AG08396 (cell line): ENCODE measurements around the gene BEX2.
A peak's percentile ranks its signal among the peaks of the same experiment; 100 is the strongest.
"Not testable (repeated sequence)": the region's sequence is repeated elsewhere in the genome, so short reads cannot be mapped to it uniquely, and the experiment has no call there.

Source experiments
- DNase-seq: peaks from one replicate; pipeline ENCODE4 v3.0.0; 2012; ENCODE audit warnings: low spot score, mixed read lengths

Gene BEX2

DNA sequence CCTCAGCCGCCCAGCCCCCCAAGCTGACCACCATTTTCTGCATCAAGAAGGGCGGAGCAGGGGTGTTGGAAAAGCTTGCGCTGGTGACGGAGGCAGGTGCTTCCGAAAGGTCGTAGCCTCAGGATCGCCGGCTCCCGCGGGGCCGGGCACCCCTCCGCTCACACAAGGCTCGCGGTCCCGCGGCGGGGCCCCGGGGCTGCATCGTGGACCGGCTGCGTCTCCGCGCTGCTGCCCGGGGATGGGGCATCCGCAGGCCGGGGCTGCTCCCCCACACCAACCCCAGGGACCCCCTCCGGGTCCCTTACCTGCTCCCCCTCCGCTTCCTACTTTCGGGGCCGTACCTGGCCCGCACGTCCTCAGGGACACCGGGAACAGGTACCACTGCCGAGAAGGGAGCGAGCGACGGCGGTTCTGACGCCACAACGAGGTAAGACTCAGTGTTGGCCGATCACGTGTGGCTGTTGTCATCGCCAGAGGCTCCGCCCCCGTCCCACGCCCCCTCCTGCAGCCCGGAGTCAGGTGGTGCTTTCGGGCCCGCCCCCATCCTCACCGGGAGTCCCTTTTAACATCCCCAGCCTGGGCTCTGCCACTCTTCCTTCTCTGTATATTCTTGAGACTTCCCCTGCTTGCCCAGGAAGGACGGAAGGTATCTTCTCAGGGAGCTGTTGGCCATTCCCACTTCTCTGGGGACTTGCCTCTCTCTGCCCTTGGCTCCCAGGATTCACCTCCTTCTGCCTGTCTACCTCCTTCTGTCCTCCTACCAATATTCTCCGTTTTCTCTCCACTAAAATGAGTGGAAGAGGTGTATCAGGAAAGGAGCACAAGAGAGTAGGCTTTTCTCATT, at the start of gene BEX2:
Gene BEX2 (minus strand): TSS at position 436 of the 844 bp plus-strand sequence. CDS start 1,014 bp downstream, outside the sequence.
- peak; percentile 31 for DNase-seq

DNA sequence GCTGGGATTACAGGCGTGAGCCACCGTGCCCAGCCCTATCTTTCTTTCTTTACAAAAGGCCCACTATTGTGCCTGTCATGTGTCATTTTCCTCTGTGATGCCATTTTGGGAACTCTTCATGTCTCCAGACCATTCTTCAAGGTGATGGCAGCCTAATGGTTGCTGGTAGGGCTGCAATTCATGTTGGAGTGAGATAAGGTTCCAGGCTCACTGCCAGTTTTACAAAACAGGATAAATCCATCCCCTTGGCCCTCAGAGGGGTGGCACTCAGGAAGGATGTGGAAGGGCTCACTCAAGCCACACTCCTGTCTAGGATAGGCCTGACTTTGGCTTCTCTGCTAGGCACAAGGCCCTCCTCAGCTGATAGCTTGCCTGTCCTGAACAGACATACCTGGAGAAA, 49.3 kb upstream of the BEX2 start:
- no peak for DNase-seq

DNA sequence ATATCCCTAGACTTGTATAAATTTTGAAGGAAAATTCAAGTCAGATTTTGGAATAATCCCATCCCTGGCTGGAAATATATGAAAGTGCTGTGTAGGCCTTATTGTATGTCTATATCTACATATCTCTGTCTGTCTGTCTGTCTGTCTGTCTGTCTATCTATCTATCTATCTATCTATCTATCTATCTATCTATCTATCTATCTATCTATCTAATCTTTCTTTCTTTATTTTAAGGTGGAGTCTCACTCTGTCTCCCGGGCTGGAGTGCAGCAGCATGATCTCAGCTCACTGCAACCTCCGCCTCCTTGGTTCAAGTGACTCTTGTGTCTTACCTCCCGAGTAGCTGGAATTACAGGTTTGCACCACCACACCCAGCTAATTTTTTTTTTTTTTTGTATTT, 48.8 kb upstream of the BEX2 start:
- not testable (repeated sequence) for DNase-seq

DNA sequence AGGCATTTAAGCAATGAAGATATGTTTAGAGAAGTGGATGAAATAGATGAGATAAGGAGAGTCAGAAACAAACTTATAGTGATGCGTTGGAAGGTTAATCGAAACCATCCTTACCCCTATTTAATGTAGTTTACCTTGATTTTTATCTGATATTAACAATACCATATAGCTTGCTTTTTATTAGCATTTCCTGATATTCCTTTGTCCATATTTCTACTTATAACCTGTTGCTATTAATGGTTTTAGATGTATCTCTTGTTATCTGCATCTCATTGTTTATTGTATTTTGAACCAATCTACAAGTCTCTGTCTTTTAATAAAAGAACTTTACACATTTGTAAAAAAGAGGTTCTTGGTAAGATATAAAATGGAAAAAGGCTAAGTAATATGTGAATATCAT, 47.1 kb upstream of the BEX2 start:
- DNase-seq, result no peak

DNA sequence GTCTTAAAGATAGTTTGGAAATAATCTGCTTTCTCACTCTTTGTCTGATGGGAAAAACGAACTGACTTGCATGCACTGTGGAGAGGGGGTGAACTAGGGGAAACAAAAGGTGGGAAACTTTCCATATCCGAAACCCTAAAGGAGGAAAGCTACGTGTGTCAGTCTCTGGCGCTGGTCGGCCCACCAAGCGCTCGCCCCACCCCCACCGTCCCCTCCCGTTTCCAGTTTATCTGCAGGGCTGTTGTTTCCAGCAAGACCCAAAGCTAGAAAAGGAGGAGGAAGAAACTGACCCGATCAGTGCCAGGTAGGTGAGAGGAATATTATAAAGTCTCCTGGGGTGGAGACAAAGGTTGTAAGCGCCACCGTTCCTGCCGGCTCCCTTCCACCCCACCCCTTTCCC, 46.1 kb upstream of the BEX2 start:
- DNase-seq, result no peak

DNA sequence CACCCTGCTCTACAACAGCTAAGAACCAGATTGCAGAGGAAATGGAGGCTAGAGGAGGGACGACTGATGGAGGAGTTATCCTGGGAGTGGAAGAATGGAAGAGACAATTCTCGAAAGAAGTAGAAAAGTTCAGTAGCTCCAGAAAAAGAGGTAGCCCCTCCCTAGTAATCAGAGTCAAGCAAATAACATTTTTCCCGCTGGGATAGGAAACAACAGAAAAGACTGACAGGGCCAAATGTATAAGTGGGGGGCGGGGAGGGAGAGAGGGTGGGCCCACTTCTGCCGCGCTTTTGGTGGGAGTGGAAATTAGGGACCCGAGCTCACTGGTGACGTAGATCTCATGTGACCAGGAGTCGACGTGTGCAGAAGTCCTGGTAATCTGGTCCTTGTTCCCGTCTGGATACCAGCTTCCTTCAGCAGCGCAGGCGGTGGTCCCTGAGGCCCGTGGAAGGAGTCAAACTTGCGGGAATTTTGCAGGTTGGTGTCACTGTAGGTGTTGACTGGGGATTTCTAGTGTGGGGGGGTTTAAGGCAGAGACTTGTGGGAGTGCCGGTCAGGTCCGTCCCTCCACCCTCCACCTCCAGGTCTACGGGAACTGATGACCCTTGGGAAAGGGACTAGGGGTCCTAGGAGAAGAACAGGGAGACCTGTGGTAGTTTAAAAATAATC, 45.5 kb upstream of the BEX2 start, which contains the start of gene TCEAL9:
Gene TCEAL9 (plus strand): TSS at position 377 of the 669 bp plus-strand sequence. CDS start 1,179 bp downstream, outside the sequence.
- DNase-seq, result peak; percentile 58

DNA sequence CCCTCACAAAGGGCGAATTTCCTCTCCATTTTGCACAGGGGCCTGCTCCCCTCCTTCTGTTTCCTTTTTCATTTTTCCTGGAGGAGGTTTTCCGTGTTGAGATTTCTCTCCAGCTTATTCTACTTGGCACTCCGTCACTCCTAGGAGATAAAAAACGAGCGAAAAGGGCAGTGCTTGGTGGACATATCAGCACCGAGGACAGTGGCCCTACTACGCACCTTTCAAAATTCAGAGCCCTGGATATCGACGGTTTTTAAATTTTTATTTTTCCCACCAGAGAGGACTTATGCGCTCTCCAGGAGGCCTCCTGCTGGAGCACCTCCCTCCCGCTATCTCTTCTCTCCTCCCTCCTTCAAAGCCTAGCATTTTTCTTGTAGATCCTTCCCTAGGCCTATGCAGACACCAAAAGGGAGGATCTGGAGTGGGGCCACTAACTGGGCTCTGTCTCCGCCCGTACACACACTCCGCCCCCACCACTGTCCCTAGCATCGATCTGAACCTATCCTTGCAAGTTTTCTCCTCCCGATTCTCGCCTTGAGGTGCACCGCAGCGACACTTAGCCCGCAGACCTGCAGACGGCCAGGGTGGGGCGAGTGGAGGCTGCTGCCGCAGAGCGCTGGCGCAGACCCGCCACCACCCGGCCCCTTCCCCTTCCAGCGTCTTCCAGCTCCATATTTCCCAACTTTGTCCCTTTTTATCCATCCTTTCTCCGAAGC, 37.0 kb upstream of the BEX2 start:
- no peak for DNase-seq

DNA sequence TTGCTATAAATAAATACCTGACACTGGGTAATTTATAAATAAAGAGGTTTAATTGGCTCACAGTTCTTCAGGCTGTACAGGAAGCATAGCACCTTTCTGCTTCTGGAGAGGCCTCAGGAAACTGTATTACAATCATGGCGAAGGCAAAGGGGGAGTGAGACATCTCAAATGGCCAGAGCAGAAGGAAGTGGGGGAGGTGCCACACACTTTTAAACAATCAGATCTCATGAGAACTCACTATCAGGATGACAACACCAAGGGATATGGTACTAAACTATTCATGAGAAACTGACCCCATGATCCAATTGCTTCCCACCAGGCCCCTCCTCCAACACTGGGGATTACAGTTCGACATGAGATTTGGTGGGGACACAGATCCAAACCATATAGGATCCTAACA, 33.8 kb upstream of the BEX2 start:
- no peak for DNase-seq

DNA sequence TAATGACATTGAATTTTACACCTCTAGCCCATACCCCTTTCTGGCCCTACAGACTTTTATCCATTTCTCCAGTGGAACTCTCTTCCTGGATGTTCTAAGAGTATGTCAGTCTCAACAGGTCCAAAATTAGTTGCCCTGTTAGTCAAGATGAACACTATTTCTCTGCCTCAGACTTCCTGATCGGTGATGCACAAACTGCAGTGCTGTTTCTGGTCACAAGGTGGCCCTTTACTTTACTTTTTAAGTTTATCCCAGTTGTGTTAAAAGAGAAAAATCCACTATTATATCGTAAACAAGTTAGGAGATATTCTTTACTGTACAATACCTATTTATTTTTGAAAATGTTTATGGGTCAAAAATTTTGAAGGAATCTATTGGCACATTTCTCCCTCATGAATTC, 32.3 kb upstream of the BEX2 start:
- DNase-seq, result peak; percentile 55

DNA sequence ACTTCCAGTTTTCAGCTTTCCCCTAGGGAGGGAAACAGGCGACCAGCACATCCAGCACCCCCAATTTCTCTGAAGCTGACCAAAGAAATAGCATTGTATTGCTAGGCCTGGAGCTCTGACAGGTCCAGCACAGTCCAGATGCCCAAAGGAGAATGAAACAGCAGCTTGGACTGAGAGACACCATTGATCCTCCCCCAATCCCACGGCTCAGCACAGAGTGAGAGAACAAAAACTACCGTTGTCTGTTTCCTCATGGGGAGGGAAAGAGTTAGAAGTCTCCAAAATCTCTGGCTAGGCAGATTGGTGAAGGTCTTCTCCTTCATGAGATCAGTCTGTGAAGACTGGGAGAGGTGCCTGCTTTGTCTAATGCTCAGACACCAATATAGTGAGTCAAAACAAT, 27.9 kb upstream of the BEX2 start:
- DNase-seq, result no peak

DNA sequence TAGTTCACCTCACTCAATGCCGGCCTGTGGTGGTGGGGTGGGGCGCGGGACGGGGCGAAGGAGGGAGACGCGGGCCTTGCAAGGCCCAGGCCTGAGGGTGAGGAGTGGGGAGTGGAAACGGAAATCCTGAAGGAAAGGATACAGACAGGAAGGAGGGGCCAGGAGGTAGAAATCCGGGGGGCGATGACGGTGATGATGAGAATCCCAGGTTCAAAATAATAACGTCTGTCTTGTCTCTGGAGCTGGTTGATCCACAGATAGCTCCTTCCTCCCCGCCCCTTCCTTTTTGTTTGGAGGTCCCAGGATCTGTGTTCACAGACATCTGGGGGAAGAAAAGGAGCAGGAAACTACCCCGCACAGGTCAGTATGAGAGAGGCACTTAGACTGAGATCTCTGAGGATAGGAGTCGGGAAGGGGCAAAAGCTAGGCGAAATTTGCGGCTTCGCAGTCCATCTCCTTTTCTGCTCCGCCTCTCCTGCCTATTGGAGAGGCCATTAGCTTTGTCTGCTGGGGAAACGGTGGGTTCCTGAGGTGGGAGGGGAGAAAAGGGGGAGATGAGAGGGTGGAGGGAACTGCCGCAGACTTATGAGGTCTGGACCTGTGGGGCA, 20.0 kb upstream of the BEX2 start:
- no peak for DNase-seq

DNA sequence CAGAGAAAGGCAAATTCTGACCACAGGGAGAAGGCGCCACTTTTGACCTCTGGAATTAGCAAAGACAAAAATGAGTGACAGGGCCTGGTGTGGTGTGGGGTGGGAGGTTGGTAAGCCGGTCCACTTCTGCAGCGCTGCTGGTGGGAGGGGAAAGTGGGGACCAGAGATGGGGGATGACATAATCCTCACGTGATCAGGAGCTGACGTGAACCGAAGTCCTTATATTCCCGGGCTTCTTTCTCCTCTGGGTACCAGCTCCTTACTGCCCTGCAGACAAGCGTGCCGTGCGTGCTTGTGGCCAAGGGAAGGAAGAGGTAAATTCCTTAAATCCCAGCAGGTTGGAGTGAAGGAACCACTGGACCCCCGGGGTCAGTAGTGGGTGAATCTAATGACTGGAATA, 19.2 kb upstream of the BEX2 start, which contains the start of gene TCEAL7:
Gene TCEAL7 (plus strand): TSS at position 249 of the 400 bp plus-strand sequence. CDS start 1,165 bp downstream, outside the sequence.
- DNase-seq, result no peak

DNA sequence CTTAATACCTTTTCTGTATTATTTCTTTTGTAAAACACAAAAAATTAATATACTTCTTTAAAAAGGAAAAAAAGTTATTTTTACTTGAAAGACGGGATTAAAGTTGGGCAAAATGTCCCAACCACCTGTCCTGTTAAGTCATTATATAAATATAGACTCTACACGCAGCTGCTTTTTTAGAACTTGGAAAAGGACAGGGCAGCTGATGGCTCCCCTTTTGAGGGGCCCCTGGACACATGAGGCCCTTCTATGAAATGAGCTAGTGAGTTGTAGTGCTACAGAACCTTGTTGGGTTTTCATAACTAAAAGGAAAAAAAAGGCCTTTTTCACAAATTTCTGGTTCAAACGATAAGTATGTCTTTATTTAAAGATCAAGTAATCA, 600 bp upstream of the BEX2 start:
- no peak for DNase-seq

DNA sequence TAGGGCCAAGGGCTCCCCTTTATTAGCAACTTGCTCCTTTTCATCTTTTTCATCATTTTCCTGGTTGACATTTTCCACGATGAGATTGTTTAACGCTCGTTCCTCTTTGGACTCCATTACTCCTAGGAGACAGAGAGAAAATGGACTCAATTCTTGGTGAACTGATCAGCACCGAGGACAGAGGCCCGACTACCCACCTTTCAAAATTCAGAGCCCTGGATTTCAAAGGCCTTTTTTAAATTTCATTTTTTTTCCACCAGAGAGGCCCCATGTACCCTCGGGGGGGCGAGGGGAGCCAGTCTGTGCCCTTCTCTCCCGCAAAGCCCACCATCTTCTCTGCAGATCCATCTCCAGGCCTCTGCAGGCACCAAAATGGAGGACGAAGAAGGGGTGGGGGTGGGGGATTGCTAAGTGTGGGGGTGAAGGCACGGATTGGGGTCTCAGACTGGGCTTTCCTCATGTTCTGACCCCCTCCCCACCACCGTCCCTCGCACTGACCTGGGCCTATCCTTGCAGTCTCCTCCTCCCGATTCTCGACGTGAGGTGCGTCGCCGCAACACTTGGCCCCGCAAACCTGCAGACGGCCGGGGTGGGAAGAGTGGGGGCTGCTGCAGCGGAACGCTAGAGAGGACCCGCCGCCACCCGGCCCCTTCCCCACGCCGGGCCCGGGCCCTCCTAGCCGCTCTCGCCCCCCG, 783 bp downstream of the BEX2 start:
- DNase-seq, result no peak

DNA sequence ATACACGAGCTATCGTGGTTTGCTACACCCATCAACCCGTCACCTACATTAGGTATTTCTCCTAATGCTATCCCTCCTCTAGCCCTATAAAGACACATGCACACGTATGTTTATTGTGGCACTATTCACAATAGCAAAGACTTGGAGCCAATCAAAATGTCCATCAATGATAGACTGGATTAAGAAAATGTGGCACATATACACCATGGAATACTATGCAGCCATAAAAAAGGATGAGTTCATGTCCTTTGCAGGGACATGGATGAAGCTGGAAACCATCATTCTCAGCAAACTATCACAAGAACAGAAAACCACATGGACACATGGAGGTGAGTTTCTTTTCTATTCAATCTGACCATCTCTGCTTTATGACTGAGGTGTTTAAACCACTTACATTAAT, 5.1 kb downstream of the BEX2 start:
- DNase-seq, result not testable (repeated sequence)

DNA sequence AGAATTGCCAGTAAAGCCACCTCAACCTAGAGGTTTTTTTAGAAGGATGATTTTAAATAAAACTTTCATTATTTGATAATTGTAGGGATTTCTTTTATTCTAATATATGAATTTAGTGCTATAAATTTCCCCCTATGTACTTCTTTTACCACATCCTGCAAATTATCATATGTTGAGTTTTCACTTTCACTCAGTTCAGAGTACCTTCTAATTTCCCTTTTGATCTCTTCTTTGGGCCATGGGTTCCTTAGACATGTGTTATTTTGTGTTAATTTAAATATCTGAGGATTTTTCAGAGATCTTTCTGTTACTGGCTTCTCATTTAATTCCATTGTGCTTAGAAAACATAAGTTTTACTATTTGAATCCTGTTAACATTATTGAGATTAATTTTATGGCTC, 6.1 kb downstream of the BEX2 start:
- DNase-seq, result no peak

DNA sequence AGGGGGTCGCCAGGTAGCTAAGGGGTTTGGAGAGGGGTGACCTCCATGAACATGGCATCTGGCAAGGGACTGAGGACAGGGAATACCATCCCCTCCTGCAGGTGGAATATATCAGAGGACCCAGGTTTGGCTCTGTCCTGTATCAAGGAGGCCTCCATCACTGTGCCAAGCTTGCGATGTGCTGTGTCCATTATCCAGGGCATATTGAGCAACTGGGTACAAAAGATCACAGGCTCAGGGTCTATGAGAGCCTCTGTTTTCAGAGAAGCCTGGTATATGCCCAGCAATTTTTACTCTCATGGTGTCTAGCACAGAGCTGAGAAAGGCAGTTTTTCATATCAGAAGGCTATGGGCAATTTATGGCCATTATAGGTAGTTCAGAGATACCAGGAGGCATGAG, 17.7 kb downstream of the BEX2 start:
- no peak for DNase-seq

DNA sequence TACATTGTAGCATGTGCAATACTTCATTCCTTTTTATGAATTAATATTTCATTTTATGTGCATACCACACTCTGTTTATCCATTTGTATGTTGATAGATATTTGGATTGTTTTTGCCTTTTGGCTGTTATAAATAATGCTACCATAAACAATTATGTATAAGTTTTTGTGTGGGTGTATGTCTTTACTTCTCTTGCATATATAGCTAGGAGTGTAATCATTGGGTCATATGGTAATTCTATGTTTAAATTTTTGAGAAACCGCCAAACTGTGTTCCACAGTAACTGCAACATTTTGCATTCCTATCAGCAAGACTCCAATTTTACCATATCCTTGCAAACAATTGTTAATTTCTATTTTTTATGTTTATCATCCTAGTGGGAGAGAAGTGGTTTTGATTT, 31.2 kb downstream of the BEX2 start:
- no peak for DNase-seq

DNA sequence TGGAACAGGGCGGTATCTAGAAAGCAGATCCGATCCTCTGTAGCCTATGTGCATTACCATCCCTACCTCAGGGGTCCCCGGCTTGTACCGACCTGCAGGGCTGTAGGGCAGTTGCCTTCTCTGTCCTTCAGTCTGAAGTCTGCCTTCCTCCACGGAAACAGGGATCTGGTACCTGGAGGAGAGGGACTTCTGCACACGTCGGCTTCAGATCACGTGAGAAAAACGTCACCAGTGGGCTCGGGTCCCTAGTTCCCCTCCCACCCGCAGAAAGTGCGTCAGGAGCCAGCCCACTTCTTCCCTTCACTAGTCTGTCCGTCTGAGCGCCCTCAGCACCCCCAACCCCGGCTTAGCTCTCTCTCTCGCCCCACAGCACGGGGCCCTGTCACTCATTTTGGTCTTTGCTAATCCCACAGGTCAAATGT, 34.2 kb downstream of the BEX2 start, which contains the start of gene TCEAL5:
Gene TCEAL5 (minus strand): TSS at position 170 of the 422 bp plus-strand sequence. CDS start 2,187 bp downstream, outside the sequence.
- DNase-seq, result no peak

DNA sequence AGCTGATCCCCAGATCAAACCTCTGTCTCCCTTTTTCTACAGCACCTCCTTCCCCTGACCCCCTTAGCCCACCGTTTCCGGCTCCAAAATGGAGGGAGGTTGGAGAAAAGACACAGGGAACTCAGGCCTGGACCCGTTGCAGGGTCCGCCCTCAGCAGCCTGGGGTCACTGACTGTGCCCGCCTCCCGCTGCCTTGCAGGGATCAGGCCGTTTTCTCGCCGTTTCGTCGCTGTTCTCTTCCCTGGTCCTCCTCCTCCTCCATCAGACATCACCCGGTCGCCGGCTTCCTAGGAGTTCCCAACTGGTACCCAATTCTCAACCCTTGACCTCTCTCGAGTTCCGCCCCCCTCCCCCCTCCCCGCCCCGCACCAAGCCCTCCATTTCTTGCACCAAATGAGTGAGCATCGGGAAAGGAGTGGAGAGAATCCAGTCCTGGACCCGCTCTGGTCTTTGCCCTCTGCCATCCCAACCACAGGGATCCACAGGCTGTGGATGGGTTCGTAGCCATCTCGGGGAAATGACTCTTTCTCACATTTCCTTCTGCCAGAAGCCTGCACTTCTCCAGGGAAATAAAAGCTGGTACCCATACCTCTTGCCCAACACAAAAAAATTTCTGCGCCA, 34.7 kb downstream of the BEX2 start:
- no peak for DNase-seq

DNA sequence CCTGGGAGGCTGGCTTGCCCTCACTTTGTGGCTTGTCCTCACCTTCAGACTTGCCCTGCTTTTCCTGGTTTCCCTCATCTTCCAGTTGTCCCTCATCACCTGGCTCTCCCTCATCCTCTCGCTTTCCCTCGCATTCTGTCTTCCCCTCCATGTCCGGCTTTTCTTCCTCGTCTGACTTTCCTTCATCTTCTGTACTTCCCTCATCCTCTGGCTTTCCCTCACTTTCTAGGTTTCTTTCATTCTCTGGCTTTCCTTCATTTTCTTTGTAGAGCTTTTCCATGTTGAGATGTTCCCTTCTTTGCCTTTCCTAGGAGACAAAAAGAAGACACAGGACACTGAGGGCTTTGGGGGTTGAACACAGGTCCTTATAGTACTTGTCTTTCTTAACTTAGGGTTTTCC, 36.5 kb downstream of the BEX2 start:
- no peak for DNase-seq
